ENCODE data around the gene LAD1. TPM values are rescaled to one million over a fixed set of nuclear protein-coding genes. Genes with fewer than 3 reads are reported as not detected.

The LAD1 gene
- polyA plus RNA-seq, 1 donor from 2014 or later, result not detected

- no peak overlapping the region for H3K9ac ChIP-seq (ENCODE audit: low read length)
Observed at GRCh38 chr1:201335174-201335870, 63.8 kb downstream of the LAD1 start.

GRCh38 chr1:201334325-201335173, 64.6 kb downstream of the LAD1 start:
- no peaks in the 10 kb centered on the region for H3K27me3 ChIP-seq (ENCODE audit: insufficient read depth, low read depth, low read length)
- H3K27ac ChIP-seq (ENCODE audit: low read length), result no peak overlapping the region
- H3K4me2 ChIP-seq (ENCODE audit: low read length), result no peak overlapping the region
- H2AFZ ChIP-seq (ENCODE audit: low read depth, low read length), result no peak overlapping the region
- H3K36me3 ChIP-seq (ENCODE audit: insufficient read depth, low read length), result no peaks in the 10 kb centered on the region
- H3K9me3 ChIP-seq (ENCODE audit: low read length), result no peaks in the 10 kb centered on the region
- H3K79me2 ChIP-seq (replicated peaks; ENCODE audit: insufficient read depth, low read length), result no peaks in the 10 kb centered on the region
- TF ChIP-seq SMC3 (conservative IDR thresholded peaks at IDR 0.05; ENCODE audit: poor library complexity) (no peak), MXI1 (conservative IDR thresholded peaks at IDR 0.05; ENCODE audit: poor library complexity, severe bottlenecking) (no peak), TAF1 (IDR thresholded peaks at IDR 0.05; ENCODE audit: low read depth) (no peak), CTCF (IDR thresholded peaks at IDR 0.05; ENCODE audit: poor library complexity, severe bottlenecking) (no peak), EP300 (conservative IDR thresholded peaks at IDR 0.05; ENCODE audit: poor library complexity, severe bottlenecking) (no peak), RAD21 (conservative IDR thresholded peaks at IDR 0.05) (no peak), POLR2AphosphoS5 (IDR thresholded peaks at IDR 0.05) (no peak), EZH2 (IDR thresholded peaks at IDR 0.05; ENCODE audit: borderline replicate concordance, insufficient read depth, low read length, poor library complexity, severe bottlenecking) (no peak)
- TF ChIP-seq, protein P1, sequence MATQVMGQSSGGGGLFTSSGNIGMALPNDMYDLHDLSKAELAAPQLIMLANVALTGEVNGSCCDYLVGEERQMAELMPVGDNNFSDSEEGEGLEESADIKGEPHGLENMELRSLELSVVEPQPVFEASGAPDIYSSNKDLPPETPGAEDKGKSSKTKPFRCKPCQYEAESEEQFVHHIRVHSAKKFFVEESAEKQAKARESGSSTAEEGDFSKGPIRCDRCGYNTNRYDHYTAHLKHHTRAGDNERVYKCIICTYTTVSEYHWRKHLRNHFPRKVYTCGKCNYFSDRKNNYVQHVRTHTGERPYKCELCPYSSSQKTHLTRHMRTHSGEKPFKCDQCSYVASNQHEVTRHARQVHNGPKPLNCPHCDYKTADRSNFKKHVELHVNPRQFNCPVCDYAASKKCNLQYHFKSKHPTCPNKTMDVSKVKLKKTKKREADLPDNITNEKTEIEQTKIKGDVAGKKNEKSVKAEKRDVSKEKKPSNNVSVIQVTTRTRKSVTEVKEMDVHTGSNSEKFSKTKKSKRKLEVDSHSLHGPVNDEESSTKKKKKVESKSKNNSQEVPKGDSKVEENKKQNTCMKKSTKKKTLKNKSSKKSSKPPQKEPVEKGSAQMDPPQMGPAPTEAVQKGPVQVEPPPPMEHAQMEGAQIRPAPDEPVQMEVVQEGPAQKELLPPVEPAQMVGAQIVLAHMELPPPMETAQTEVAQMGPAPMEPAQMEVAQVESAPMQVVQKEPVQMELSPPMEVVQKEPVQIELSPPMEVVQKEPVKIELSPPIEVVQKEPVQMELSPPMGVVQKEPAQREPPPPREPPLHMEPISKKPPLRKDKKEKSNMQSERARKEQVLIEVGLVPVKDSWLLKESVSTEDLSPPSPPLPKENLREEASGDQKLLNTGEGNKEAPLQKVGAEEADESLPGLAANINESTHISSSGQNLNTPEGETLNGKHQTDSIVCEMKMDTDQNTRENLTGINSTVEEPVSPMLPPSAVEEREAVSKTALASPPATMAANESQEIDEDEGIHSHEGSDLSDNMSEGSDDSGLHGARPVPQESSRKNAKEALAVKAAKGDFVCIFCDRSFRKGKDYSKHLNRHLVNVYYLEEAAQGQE (IDR thresholded peaks at IDR 0.05; ENCODE audit: borderline replicate concordance), result no peak
- no peak overlapping the region for H3K4me3 ChIP-seq (ENCODE audit: low read length)
- H4K20me1 ChIP-seq (ENCODE audit: insufficient read depth), result no peaks in the 10 kb centered on the region
- no peak overlapping the region for H3K9ac ChIP-seq (ENCODE audit: low read length)
- no peaks in the 10 kb centered on the region for H3F3A ChIP-seq (ENCODE audit: insufficient read depth, low read length, poor library complexity, severe bottlenecking)
- no peaks in the 10 kb centered on the region for H3K9me2 ChIP-seq (ENCODE audit: insufficient read depth, low read length)

More at GRCh38 chr1:201335174-201335870, 63.8 kb downstream of the LAD1 start:
- H3K27me3 ChIP-seq (ENCODE audit: insufficient read depth, low read depth, low read length), result no peaks in the 10 kb centered on the region
- no peaks in the 10 kb centered on the region for H3K36me3 ChIP-seq (ENCODE audit: insufficient read depth, low read length)
- H3K27ac ChIP-seq (ENCODE audit: low read length), result no peak overlapping the region
- no peak overlapping the region for H3K4me2 ChIP-seq (ENCODE audit: low read length)
- H3K4me3 ChIP-seq (ENCODE audit: low read length), result no peak overlapping the region
- H3F3A ChIP-seq (ENCODE audit: insufficient read depth, low read length, poor library complexity, severe bottlenecking), result no peaks in the 10 kb centered on the region
- H3K79me2 ChIP-seq (replicated peaks; ENCODE audit: insufficient read depth, low read length), result no peaks in the 10 kb centered on the region
- TF ChIP-seq MXI1 (conservative IDR thresholded peaks at IDR 0.05; ENCODE audit: poor library complexity, severe bottlenecking) (no peak), EP300 (conservative IDR thresholded peaks at IDR 0.05; ENCODE audit: poor library complexity, severe bottlenecking) (peak; percentile 50)
- H3K9me2 ChIP-seq (ENCODE audit: insufficient read depth, low read length), result no peaks in the 10 kb centered on the region
- no peaks in the 10 kb centered on the region for H3K9me3 ChIP-seq (ENCODE audit: low read length)
- no peaks in the 10 kb centered on the region for H4K20me1 ChIP-seq (ENCODE audit: insufficient read depth)
- no peak overlapping the region for H2AFZ ChIP-seq (ENCODE audit: low read depth, low read length)

All from neural cell (in vitro differentiated cells).